GM21390 (cell line): ENCODE data around the gene ISOC2.

Experiments
- ATAC-seq: cut with Tn5 transposase; IDR thresholded peaks from one replicate; pipeline ENCODE4 v1.9.1; 2021; ENCODE audit not compliant: unreplicated experiment

Gene ISOC2

DNA sequence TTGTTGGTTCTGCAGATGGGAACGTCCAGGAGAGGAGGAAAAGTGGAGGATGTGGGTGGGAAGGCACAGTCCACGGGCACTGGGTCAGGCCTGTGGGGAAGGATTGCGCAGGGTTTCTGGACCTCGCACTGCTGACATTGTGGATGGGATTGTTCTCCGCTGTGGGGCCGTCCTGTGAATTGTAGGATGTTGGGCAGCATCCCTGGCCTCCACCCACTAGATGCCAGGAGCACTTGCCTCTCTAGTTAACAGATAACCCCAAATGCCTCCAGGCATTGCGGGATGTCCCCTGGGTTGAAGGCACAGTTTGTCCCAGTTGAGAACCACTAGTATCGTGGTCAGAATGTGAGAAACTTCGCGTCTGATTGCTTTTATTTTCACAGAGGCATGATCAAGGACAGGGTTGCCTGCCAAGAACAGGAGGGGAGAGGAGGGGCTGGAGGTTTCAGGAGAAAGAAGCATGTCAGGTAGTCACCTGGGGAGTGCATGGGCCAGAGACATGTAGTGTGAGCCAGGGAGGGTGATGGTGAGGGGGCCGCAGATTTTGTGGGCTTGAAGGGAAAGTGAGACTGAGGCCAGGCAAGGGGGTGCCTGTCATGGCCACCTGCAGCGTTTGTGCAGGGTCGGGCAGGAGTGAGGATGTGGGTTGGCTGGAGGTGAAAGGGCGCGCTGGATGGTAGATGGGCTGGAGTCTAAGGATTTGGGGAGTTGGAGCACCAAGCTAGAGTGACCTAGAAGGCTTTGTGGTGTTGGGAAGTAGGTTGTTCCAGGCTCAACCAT is 18.2 kb upstream of the ISOC2 start:
- no peak for ATAC-seq

DNA sequence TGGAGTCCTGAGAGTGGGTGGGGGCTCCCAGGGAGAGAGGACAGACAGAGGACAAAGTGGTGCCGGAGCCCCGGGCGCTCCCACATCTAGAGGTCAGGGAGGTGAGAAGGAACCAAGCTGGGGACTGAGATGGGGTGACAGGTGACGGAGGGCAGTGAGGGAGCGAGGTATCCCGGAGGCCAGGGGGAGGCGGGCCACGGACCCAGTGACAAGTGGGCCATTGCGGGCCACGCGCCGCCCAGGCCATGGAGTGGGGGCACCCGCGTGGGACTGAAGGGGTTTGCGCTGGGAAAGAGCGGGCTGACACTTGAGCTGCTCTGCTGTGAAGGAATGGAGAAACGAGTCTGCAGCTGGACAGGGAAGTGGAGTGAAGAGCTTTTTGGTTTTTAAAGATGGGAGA is 17.6 kb upstream of the ISOC2 start:
- no peak for ATAC-seq

DNA sequence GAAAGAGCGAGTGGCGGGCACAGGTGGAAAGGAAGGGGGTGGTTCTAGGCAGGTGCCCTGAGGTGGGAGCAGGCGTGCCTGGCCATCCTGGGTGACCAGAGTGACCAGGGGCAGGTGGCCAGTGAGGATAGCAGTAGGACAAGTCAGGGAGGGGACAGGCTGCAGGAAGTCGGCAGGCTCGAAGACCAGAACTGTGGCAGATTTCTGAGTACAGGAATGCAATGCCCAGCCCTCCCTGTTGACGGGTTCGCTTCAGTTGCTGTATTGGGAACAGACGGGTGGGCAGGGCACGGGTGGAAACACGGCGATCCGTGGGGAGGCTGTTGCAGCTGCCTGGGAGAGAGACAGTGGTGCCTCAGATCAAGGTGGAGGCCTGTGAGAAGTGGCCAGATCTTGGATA is 16.9 kb upstream of the ISOC2 start:
- ATAC-seq: no peak

DNA sequence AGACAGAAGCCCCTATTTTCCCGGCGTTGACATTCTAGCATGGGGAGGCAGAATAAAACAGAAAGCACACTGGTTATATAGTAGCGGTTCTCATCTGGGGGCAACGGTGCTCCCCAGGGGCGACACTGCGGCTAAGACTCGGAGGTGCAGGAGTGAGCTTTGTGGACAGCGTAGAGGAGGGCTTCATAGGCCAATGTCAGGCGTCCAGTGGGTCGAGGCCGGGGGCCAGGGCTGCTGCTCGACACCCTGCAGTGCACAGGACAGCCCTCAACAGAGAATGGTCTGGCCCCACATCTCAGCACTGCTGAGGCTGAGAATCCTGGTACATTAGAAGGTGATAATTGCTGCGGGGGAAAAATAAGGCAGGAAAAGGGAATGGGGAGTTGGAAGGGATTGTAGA is 16.5 kb upstream of the ISOC2 start:
- ATAC-seq: no peak

DNA sequence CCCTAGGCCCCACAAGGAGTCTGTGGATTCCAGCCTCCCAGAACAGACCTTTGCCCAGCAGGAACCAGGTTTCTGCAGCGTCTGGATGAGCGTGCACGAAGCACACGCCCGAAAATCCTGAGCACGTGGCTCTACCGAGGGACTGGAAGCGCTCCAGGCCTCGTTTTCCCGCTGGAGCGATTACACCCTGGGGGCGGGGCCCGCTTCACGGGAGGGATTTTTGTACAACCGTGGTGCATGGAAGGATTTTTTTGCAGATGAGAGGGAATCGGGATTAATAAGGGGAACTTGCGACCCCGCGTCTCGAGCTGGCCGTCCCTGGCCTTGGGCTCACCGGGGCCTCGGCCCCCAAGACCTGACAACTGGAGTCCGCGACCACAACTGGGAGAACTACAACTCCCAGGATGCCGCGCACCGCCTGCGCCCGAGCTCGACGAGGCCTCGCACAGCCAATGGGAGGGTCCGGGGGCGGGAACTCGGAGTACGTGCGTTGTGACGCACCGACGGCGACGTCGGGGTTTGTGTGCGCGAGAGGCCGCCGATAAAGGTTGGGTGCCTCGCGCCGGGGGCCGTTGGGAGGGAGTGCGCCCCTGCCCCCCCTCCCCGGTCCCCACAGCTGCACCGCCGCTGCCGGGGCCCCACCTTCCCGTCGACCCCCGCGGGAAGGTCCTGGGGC is 14.8 kb upstream of the ISOC2 start, which contains the start of gene ZNF628:
ZNF628 (plus strand) TSS at position 518 of the 676 bp plus-strand sequence. CDS start 3,294 bp downstream, outside the sequence.
- peak; percentile 85 for ATAC-seq

DNA sequence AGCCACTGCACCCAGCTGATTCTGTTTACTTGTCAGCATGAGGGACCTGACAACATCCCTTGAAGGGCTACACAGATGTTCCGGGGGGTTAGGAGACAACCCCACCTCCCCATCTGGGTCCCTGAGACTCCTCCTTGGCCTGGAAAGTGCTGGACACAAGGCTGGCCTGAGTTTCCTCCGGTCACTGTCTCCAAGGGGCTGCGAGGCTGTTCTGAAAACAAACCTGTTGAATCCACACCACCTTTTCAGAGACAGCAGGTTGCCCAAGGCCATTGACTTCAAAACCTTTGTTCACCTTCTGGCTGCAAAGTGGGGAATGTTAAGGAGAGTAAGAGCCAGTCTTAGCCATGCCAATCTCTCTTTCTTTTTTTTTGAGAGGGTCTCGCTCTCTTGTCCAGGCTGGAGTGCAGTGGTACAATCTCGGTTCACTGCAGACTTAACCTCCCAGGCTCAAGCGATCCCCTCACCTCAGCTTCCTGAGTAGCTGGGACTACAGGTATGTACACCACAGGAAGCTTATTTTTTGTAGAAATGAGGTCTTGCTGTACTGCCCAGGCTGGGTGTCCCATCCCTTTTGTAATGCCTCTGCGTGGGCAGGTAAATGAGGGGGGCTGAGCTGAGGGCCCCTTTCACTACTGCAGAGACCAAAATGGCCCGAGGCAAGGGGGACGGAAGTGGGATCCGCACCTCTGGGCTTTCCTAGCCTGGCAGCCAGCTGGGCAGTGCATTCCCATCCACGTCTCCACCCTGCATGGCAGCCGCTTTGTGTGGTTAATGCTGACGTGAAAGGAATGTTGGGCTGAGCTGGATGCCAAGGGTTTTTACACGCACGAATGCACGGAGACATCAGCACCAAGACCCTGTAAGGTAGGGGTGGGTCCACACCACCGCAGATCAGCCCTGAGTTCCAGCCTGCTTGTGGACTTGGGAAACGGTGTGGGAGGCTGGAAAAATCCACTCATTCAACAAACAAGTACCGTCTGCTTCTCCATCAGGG is 13.1 kb upstream of the ISOC2 start:
- ATAC-seq: no peak

DNA sequence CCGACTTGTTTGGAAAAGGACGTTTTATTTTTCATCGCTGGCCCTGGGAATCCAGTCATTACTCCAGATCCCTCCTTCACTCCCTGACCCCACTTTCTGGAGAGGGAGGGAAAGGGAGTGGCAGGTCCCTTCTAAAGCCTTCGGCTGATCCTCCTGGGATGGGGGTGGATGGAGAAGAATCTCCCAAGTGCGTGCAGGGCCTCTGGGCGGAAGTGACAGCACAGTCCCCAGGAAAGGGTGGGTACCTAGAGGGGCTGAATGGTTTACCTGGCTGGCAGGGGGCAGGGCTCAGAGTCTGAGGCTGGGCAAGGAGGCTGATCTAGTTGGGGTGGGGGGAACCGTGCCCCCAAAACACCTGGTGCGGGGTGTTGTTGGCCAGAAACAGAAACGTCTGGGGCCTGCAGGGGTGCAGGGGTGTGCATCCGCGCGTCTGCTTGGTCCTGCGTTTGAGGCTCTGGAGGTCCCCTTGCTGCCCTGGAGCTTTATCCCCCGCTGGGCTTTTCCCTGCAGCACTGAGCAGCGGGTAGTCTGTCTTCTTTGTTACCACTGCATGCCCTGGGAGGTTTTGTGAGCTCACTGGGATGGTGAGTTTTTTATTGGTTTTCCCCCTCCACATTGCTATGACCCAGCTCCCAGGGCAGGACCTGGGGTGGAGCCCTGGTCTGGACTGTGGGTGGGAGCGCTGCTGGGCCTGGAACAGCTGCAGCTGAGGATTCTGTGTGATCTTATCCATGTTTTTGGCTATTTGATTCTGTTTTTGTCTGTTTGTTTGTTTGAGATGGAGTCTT is 12.0 kb upstream of the ISOC2 start:
- no peak for ATAC-seq

DNA sequence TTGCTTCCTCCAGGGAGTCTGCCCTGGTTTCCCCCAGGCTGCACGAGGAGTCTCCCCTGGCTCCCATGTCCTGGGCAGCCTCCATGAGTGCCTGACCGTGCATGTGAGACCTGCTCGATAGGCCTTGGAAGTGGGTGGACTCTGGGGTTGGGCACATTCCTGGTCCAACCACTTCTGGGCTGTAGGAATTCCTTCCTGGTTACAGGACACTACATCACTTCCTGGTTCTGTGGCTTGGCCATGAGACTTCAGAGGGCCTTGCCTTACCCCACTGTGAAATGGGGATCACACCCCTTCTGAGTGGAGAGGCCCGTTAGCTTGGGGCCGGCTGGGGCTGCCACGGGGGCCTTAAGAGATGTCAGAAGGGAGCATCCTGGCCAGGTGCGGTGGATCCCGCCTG is 11.0 kb upstream of the ISOC2 start:
- ATAC-seq: no peak

DNA sequence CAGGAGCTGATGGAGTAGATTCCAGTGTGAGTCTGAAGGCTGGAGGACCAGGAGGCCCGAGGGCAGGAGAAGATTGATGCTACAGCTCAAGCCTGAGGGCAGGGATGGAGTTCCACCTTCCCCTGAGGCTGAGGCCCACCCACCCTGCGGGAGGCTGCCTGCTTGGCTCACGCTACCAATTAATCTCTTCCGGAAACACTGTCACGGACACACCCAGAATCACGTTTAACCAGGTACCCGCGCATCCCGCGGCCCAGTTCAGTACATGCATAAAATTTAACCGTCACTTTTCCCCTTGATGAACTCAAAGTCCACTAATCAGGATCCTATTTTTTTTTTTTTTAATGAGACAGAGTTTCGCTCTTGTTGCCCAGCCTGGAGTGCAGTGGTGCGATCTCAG is 9.8 kb upstream of the ISOC2 start:
- ATAC-seq: no peak

DNA sequence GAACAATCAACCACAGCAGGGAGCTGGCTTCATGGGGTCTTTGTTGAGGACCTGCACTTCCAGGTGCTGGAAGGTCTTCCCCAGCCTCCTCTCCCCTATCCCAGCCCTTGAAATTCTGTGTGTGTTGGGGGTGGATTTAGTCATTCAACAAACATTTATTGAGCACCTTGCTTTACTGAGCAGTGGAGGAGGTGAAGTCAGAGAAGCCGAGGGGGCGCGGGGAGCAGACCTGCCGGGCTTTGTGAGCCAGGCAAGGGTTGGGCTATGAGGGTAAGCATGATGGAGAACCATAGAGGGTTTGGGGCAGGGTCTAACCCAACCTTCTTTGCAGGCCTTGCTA is 6.6 kb upstream of the ISOC2 start:
- ATAC-seq: no peak

DNA sequence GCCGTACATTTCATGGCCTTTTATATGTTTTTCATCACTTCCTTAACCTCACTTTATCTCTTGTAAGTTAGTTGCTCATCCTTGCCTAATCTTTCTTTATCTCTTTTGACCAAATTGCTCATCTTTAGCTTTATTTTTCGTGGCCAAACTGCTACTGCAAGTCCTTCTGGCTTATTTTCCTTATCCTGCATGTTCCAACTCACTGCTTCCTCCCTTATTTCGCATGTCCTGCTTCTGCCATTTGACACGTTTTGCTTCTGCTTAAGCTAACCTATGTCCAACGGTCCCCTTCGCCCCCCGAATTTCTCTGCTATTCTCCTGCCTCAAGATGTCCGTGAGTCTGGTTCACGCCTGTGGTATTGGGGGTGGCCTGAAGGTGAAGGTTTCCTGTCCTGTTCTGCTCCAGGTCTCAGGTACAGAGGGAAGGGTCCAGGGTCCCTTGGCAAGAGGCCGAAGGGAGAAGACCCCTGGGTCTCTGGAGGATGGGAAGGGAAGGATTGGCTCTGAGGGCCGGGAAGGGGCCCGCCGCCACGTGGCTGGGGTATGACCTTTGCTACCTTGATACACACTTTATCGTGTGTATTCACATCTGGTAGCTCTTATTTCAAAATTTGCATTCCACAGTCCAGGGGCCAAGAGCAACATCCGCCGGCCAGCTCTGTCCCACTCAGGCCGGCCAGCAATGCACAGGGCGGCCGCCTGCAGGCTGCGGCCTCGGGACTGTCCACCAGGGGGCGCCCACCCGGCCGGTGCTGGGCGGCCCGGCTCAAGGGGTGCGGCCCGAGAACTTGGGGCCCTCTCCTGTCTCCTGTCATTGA is 6.0 kb upstream of the ISOC2 start:
- peak; percentile 58 for ATAC-seq

DNA sequence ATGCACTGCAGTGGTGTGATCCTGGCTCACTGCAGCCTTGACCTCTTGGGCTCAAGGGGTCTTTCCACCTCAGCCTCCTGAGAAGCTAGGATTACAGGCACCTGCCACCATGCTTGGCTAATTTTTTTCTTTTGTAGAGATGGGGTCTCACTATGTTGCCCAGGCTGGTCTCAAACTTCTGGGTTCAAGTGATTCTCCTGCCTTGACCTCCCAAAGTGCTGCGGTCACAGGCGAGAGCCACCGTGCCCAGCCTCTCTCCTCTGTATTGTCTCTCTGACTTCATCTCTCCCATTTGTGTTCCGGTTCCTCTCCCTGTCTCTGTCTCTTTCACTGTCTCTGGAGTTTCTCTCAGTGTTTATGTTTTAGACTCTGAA is 4.8 kb upstream of the ISOC2 start:
- no peak for ATAC-seq

DNA sequence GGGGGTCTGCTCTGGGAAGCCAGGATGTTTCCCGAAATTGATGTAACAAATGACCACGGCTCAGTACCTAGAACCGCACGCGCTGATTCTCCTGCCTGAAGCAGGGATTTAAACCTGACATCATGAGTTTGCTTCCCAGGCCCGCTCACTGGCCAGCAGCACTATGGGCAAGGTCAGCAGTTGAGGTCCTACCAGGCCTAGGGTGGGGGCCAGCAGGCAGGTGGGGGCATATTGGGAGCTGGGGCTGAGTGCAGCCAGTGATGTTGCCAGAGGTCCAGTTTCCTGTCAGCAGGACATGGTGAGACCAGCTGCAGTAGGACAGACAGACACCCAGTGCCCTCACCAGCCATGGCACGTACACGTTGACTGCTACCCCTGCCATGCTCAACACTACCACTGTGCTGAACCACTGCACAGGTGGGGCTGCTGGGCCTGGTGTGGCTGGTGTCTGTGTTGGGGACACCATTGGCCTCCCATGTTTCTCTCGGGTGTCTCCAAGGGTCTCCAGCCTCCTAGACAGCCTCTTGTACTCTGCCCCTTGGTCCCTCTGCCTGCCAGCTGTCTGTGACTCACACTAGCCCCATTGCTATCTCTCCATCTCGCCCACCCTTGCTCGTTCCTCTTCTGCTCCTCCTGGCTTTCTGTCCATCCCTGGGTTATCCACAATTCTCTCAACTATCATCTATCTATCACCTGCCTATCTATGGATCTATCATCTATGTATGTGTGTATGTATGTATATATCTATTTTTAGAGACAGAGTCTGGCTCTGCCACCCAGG is 4.2 kb upstream of the ISOC2 start:
- no peak for ATAC-seq

DNA sequence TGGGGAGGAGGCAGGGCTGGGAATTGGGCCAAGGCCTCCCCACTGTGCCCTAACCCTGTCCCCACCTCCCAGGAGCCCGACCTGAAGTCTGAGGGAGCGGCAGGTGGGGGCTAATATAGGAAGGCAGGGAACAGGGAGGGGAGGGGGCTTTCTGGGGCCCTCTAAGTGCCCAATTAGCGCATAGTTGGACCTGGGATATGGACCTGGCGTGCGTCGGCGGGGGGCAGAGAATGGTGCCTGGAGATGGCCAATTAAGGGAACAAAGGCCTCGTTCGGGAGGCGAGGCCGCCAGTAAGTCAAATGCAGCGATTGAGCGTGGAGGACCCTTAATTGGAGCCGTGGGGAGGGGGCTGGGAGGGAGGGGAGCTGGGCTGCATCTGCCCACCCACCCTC is 3.2 kb upstream of the ISOC2 start, which contains the start of gene C19orf85:
C19orf85 (minus strand) TSS at position 90 of the 393 bp plus-strand sequence. CDS start 197 bp downstream, outside the sequence.
- ATAC-seq: no peak

DNA sequence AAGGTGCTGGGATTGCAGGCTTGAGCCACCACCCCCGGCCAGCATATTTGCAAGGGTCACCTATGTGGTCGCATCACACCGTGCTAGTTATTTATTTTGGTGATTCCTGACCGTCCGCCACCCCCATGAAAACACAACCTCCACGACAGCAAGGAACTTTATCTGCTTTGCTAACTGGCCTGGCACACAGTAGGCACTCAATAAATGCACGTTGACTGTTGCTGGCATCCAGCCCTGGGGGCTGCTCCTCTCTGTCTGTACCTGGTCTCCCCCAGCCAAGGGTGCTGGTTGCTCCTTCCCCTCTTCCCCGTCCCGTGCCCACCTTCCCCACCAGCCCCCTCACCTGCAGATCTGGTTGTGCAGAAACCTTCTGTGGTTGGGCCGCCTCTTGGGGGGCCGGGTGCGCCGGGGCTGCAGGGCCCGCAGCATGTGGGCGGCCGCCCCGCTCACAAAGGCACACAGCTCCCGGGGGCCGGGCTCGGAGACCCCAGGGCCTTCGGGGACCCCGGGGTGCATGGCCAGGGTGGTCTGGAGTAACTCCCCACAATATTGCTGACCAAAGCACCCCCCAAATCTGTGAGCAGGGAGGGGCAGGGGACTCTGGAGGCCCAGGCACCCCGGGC is 2.7 kb upstream of the ISOC2 start:
- ATAC-seq: no peak

DNA sequence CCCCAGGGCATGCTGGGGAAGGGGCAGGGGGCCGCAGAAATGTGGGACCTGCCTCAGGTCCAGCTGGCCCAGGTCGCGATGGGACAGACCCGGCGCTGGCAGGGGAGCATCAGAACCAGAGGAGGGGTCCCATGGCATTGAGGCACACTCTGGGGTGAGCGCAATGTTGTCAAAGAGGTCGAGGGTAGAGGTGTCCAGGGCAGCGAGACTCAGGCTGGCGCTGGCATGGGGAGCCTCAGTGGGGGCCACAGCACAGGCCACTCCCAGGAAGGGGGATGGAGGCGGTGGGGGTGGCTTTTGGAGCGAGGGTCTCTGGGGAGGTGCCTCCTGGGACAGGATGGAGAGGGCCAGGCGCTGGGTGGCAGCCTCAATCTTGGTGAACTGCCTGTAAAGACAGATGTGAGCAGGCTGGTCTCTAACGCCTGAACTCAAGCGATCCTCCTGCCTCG is 2.2 kb upstream of the ISOC2 start:
- ATAC-seq: no peak

DNA sequence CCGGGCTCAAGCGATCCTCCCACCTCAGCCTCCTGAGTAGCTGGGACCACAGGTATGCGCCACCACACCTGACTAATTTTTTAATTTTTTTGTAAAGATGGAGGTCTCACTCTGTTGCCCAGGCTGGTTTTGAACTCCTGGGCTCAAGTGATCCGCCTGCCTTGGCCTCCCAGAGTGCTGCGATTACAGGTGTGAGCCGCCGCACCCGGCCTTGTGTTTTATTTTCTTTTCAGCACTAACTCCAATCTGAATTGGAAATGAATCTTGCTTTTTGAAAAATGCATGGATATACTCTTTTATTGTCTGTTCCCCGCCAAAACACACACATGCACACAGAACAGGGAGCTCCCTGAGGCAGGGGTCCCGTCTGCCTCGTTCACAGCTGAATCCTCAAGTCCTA is 1.3 kb upstream of the ISOC2 start:
- no peak for ATAC-seq

DNA sequence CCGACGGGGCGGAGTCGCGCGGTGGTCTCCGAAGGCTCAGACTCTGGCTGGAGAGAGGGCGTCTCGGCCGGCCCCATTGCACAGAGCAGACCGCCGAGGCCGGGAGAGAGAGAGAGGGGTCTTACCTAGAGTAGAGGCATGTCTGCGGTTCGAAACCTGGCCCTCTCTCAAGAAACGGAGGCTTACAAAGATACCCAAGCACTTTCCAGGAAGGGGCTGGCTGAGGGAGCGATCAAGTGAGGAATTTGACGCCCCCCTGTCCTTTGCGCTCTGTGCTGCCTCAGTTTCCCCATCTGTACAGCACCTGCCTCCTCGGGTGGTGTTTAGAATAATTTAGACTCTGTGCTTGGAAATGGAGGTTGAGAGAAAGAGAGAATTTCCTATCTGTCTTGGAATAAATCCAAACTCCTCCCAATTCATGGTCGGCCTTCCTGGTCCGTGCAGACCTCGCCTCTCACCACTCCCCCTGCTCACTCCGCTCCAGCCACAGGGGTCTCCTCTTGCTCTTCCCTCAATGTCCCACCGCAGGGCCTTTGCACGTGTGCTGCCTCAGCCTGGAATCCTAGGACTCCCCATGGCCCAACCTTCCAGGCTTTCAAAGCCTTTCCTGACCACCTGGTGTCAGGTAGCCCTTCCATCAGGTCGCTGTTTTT is 658 bp upstream of the ISOC2 start:
- no peak for ATAC-seq
